Measurements from ENCODE around the gene FLNA.

- TF ChIP-seq CTCF (IDR thresholded peaks at IDR 0.05) (no peak), POLR2AphosphoS5 (IDR thresholded peaks at IDR 0.05) (peak; percentile 13 to 43 (median 34)), POLR2A (IDR thresholded peaks at IDR 0.05) (no peak)
These were observed 4.8 kb downstream of the FLNA start for GRCh38 chrX:154369449-154370299.

Measured in breast epithelium (tissue), 3 donors.